Measurements from ENCODE around the gene MUC5B.

Gene MUC5B

DNA sequence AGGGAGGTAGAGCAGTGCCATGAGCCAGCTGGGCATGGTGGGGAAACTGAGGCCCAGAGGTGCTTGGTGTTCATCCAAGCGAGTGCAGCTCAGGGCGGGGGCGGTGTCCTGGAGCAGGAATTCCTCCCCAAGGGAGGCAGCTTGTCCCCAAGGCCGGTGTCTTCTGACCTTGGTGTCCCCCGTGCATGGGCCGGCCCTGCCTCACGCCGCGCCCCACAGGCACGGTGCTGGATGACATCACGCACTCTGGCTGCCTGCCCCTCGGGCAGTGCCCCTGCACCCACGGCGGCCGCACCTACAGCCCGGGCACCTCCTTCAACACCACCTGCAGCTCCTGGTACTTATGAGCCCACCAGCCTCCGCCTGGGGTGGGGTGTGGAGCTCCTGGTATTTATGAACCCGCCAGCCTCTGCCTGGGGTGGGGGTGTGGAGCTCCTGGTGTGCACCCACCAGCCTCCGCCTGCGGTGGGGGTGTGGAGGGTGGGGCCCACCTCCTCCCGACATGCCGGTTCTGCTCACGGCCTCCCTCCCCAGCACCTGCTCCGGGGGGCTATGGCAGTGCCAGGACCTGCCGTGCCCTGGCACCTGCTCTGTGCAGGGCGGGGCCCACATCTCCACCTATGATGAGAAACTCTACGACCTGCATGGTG, 6.7 kb downstream of the MUC5B start:
- Histone ChIP-seq H3K27me3 (ENCODE audit: control insufficient read depth, insufficient read depth, low read length) (no peaks in the 10 kb centered on the region), H3K4me3 (ENCODE audit: low read length) (no peak overlapping the region), H3K36me3 (ENCODE audit: control insufficient read depth, insufficient read depth, low read length) (no peaks in the 10 kb centered on the region), H3K9me3 (ENCODE audit: control insufficient read depth, low read length) (no peaks in the 10 kb centered on the region), H3K4me1 (ENCODE audit: control insufficient read depth, insufficient read depth, low read length) (peaks cover 6% of the 10 kb centered on the region), H3K9ac (ENCODE audit: low read length) (no peak overlapping the region)

DNA sequence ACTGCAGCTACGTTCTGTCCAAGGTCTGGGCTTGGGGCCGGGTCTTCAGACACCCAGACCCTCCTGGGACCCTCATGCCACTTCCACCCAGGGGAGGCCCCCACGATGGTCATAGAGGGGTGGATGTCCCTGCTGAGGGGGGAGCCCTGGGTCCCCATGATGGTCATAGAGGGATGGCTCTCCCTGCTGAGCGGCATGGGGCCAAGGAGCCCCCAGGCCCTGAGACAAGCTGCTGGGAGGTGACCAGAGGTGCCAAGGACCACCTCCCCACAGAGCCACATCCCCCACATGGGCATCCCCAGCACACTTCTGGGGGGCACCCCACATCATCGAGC, 7.2 kb downstream of the MUC5B start:
- no peaks in the 10 kb centered on the region for H3K9me3 ChIP-seq (ENCODE audit: control insufficient read depth, low read length)
- H3K36me3 ChIP-seq (ENCODE audit: control insufficient read depth, insufficient read depth, low read length) = no peaks in the 10 kb centered on the region
- H3K4me3 ChIP-seq (ENCODE audit: low read length) = no peak overlapping the region
- peaks cover 6% of the 10 kb centered on the region for H3K4me1 ChIP-seq (ENCODE audit: control insufficient read depth, insufficient read depth, low read length)
- no peak overlapping the region for H3K9ac ChIP-seq (ENCODE audit: low read length)
- no peaks in the 10 kb centered on the region for H3K27me3 ChIP-seq (ENCODE audit: control insufficient read depth, insufficient read depth, low read length)

DNA sequence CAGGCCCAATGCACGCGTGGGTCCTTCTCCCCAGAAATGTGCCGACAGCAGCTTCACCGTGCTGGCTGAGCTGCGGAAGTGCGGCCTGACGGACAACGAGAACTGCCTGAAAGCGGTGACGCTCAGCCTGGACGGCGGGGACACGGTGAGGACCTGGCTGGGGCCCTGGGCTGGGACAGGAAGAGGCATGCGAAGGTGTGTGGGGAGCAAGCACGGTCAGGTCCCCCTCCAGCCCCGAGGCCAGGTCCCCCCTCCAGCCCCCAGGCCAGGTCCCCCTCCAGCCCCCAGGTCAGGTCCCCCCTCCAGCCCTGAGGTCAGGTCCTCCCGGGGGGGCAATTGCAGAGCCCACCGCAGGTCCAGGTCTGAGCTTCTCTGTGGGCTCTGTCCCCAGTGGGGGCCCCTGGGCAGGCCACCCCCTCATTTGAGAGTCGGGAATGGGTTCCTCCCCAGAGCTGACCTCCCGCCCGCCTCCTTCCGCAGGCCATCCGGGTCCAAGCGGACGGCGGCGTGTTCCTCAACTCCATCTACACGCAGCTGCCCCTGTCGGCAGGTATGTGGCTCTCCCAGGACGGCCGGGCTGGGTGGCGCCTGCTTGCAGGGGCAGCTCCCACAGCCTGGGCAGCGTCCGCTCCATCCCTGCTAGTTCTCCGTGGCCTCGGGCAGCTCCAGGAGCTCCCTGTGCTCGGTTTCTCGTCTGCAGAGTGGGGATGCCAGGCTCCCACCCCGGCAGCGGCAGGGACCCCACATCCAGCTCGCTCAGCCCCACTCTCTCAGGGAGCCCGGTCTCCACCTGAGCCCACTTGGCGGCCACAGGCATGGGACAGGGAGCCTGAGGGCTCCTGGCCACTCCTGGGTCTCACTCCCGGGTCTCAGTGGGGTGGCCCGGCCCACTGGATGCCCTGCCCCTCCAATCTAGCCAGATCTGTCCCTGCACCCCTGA, 7.9 kb downstream of the MUC5B start:
- H3K36me3 ChIP-seq (ENCODE audit: control insufficient read depth, insufficient read depth, low read length) = no peaks in the 10 kb centered on the region
- no peaks in the 10 kb centered on the region for H3K27me3 ChIP-seq (ENCODE audit: control insufficient read depth, insufficient read depth, low read length)
- H3K4me3 ChIP-seq (ENCODE audit: low read length) = no peak overlapping the region
- no peaks in the 10 kb centered on the region for H3K9me3 ChIP-seq (ENCODE audit: control insufficient read depth, low read length)
- peaks cover 6% of the 10 kb centered on the region for H3K4me1 ChIP-seq (ENCODE audit: control insufficient read depth, insufficient read depth, low read length)
- H3K9ac ChIP-seq (ENCODE audit: low read length) = no peak overlapping the region

DNA sequence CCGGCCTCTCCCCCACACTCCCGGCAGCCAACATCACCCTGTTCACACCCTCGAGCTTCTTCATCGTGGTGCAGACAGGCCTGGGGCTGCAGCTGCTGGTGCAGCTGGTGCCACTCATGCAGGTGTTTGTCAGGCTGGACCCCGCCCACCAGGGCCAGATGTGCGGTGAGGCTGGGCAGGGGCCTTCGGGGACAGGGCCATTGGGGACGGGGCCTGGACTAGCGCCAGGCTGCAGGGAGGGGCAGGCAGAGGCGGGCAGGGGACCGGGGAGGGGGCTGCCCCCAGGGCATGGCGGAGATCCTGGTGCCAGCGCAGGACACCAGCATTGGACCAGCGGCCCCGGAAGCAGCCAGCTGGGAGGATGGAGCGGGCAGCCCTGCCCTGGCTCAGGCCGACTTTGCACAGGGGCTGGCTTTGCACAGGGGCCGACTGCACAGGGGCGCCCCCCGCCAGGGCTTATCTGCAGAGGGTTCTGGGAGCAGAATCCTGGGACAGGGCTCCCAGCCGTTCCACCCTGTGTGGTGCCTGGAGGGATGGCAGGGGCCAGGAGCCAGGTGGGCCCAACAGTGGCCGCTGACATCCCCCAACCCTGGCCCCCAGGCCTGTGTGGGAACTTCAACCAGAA, 8.6 kb downstream of the MUC5B start:
- H3K4me1 ChIP-seq (ENCODE audit: control insufficient read depth, insufficient read depth, low read length) = peaks cover 6% of the 10 kb centered on the region
- H3K9me3 ChIP-seq (ENCODE audit: control insufficient read depth, low read length) = no peaks in the 10 kb centered on the region
- H3K9ac ChIP-seq (ENCODE audit: low read length) = no peak overlapping the region
- H3K27me3 ChIP-seq (ENCODE audit: control insufficient read depth, insufficient read depth, low read length) = no peaks in the 10 kb centered on the region
- H3K4me3 ChIP-seq (ENCODE audit: low read length) = no peak overlapping the region
- no peaks in the 10 kb centered on the region for H3K36me3 ChIP-seq (ENCODE audit: control insufficient read depth, insufficient read depth, low read length)

DNA sequence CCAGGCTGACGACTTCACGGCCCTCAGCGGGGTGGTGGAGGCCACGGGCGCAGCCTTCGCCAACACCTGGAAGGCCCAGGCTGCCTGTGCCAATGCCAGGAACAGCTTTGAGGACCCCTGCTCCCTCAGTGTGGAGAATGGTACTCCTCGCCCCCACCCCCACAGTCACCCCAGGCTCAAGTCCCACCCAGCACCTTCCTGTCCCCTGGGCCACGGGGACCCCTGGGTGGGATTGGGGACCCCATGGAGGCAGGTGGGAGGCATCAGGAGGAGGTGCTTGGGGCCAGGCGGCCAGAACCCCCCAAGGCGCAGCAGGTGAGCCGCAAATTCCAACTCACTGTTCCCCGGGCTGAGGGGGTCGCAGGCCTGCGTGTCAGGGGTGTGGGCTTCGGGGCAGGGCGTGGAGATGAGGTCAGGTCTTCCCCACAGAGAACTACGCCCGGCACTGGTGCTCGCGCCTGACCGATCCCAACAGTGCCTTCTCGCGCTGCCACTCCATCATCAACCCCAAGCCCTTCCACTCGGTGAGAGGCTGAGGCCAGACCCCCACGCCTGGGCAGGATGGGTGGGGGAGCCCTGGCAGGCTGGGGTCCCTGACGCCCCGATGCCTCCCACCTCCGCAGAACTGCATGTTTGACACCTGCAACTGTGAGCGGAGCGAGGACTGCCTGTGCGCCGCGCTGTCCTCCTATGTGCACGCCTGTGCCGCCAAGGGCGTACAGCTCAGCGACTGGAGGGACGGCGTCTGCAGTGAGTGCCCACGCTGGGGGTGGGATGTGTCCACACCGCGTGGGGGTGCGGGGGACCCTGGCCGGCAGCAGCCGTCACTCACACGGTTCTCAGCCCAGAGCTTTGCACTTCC, 9.4 kb downstream of the MUC5B start:
- Histone ChIP-seq H3K4me1 (ENCODE audit: control insufficient read depth, insufficient read depth, low read length) (peaks cover 11% of the 10 kb centered on the region), H3K36me3 (ENCODE audit: control insufficient read depth, insufficient read depth, low read length) (no peaks in the 10 kb centered on the region), H3K9ac (ENCODE audit: low read length) (no peak overlapping the region), H3K9me3 (ENCODE audit: control insufficient read depth, low read length) (no peaks in the 10 kb centered on the region), H3K27me3 (ENCODE audit: control insufficient read depth, insufficient read depth, low read length) (peaks cover 1% of the 10 kb centered on the region), H3K4me3 (ENCODE audit: low read length) (no peak overlapping the region)

DNA sequence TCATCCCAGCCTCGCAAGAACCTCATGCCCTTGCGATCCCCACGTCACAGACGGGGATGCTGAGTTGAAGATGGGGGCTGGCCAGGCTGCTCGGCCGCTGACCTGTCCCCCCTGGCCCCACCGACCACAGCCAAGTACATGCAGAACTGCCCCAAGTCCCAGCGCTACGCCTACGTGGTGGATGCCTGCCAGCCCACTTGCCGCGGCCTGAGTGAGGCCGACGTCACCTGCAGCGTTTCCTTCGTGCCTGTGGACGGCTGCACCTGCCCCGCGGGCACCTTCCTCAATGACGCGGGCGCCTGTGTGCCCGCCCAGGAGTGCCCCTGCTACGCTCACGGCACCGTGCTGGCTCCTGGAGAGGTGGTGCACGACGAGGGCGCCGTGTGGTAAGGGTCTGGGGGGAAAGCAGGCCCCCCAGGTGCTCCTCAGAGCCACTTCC, 10.0 kb downstream of the MUC5B start:
- peaks cover 3% of the 10 kb centered on the region for H3K27me3 ChIP-seq (ENCODE audit: control insufficient read depth, insufficient read depth, low read length)
- peaks cover 15% of the 10 kb centered on the region for H3K4me1 ChIP-seq (ENCODE audit: control insufficient read depth, insufficient read depth, low read length)
- no peak overlapping the region for H3K9ac ChIP-seq (ENCODE audit: low read length)

DNA sequence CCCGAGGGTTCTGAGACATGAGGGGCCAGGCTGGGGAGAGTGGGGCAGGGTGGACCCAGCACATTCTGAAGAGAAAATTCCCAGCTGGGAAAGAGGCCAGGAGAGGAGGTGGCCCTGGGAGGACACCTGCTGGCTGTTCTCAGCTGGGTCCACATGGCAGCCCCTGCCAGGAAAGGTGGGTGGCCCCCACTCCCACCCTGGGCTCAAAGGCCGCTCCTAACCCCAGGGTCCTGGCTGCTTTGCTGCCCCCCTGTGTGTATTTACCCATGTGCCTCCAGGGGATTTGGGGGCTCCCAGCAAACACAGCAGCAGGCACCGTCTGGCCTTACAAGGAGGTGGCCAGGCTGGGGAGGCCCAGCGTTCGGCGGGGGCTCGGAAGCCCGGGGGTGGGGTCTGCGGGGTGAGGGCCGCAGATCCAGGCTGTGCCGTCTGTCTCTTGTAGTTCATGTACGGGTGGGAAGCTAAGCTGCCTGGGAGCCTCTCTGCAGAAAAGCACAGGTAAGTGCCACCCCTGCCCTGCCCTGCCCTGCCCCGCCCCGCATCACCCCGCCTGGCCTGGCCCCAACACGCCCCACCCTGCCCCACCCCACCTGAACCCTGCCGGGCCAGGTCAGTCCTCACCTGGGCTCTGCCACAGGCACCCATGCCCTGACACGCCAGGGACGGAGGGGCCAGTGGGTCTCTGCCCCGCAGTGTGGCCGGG, 10.6 kb downstream of the MUC5B start:
- no peak overlapping the region for H3K9ac ChIP-seq (ENCODE audit: low read length)

More for the DNA sequence above, 10.0 kb downstream of the MUC5B start:
- Histone ChIP-seq H3K4me3 (ENCODE audit: low read length) (no peak overlapping the region), H3K36me3 (ENCODE audit: control insufficient read depth, insufficient read depth, low read length) (no peaks in the 10 kb centered on the region), H3K9me3 (ENCODE audit: control insufficient read depth, low read length) (no peaks in the 10 kb centered on the region)

DNA sequence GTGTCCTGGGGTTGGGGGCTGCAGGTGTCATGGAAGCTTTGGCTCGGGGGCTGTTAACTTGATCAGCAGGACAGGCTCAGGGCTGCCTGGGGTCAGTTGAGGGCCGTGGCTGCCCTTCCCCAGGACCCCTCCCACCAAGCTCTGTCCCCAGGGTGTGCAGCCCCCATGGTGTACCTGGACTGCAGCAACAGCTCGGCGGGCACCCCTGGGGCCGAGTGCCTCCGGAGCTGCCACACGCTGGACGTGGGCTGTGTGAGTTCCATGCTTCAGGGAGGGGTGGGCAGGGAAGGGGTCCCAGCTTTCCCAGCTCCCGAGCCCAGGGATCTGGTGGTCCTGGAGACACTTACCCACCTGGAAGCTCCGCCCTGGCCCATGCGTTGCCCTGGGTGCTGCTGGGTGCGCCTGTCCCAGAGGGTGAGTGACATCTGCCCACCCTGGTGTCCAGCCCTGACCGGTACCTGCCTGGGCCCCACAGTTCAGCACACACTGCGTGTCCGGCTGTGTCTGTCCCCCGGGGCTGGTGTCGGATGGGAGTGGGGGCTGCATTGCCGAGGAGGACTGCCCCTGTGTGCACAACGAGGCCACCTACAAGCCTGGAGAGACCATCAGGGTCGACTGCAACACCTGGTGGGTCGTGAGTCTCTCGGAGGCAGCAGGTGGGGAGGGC, 11.3 kb downstream of the MUC5B start:
- H3K36me3 ChIP-seq (ENCODE audit: control insufficient read depth, insufficient read depth, low read length) = no peaks in the 10 kb centered on the region

More for the DNA sequence above, 10.6 kb downstream of the MUC5B start:
- peaks cover 5% of the 10 kb centered on the region for H3K27me3 ChIP-seq (ENCODE audit: control insufficient read depth, insufficient read depth, low read length)
- peaks cover 16% of the 10 kb centered on the region for H3K4me1 ChIP-seq (ENCODE audit: control insufficient read depth, insufficient read depth, low read length)
- H3K4me3 ChIP-seq (ENCODE audit: low read length) = no peak overlapping the region
- H3K36me3 ChIP-seq (ENCODE audit: control insufficient read depth, insufficient read depth, low read length) = no peaks in the 10 kb centered on the region
- H3K9me3 ChIP-seq (ENCODE audit: control insufficient read depth, low read length) = no peaks in the 10 kb centered on the region

DNA sequence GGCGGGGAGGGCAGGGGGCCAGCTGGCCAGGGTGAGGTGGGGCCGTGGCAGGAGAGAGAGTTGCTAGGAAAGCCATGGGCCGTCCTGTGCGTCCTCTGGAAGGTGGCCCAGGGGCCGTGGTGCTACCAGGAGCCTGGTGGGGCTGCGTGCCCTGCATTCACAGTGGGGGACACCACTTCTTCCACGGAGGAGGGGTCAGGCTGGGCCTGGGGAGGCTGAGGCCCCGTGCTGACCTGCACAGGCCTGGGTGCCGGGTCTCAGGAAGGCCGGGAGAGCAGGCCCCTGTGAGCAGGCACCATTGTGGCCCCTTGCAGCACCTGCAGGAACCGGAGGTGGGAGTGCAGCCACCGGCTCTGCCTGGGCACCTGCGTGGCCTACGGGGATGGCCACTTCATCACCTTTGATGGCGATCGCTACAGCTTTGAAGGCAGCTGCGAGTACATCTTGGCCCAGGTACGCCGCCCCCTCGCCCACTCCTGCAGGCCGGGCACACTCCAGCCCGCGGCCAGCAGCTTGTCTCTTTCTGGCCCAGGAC, 12.0 kb downstream of the MUC5B start:
- peaks cover 20% of the 10 kb centered on the region for H3K4me1 ChIP-seq (ENCODE audit: control insufficient read depth, insufficient read depth, low read length)

More for the DNA sequence above, 11.3 kb downstream of the MUC5B start:
- no peaks in the 10 kb centered on the region for H3K9me3 ChIP-seq (ENCODE audit: control insufficient read depth, low read length)
- no peak overlapping the region for H3K9ac ChIP-seq (ENCODE audit: low read length)
- H3K4me1 ChIP-seq (ENCODE audit: control insufficient read depth, insufficient read depth, low read length) = peaks cover 20% of the 10 kb centered on the region
- no peak overlapping the region for H3K4me3 ChIP-seq (ENCODE audit: low read length)
- H3K27me3 ChIP-seq (ENCODE audit: control insufficient read depth, insufficient read depth, low read length) = peaks cover 6% of the 10 kb centered on the region

DNA sequence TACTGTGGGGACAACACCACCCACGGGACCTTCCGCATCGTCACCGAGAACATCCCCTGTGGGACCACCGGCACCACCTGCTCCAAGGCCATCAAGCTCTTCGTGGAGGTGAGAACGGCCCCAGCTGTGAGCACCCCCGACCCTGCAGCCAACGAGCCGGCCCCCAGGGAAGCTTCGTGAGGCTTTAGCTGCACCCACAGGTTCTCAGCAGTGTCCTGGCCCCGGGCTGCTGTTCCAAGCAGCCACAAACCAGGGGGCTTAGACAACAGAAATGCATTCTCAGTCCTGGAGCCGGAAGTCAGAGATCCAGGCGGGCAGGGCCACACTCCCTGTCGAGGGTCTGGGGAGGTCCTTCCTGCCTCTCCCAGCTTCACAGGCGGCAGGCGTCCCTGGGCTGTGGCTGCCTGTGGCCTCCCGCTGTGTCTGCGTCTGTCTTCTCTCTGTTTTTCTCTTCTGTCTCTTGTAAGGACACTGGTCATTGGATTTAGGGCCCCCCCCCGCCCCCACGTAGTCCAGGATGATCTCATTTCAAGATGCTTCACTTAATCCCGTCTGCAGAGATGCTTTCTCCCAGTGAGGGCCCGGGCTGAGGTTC, 12.5 kb downstream of the MUC5B start:
- Histone ChIP-seq H3K9ac (ENCODE audit: low read length) (no peak overlapping the region), H3K27me3 (ENCODE audit: control insufficient read depth, insufficient read depth, low read length) (peaks cover 6% of the 10 kb centered on the region), H3K4me3 (ENCODE audit: low read length) (no peak overlapping the region), H3K36me3 (ENCODE audit: control insufficient read depth, insufficient read depth, low read length) (no peaks in the 10 kb centered on the region), H3K4me1 (ENCODE audit: control insufficient read depth, insufficient read depth, low read length) (peaks cover 20% of the 10 kb centered on the region), H3K9me3 (ENCODE audit: control insufficient read depth, low read length) (no peaks in the 10 kb centered on the region)

More for the DNA sequence above, 12.0 kb downstream of the MUC5B start:
- no peak overlapping the region for H3K4me3 ChIP-seq (ENCODE audit: low read length)
- H3K9ac ChIP-seq (ENCODE audit: low read length) = no peak overlapping the region
- H3K9me3 ChIP-seq (ENCODE audit: control insufficient read depth, low read length) = no peaks in the 10 kb centered on the region
- no peaks in the 10 kb centered on the region for H3K36me3 ChIP-seq (ENCODE audit: control insufficient read depth, insufficient read depth, low read length)
- peaks cover 6% of the 10 kb centered on the region for H3K27me3 ChIP-seq (ENCODE audit: control insufficient read depth, insufficient read depth, low read length)
